Astrocyte of the spinal cord (primary cell): ENCODE results near the gene FOXK1.

ENCODE experiments used
- DNase-seq: peaks from one replicate; pipeline ENCODE4 v3.0.0; 2011; ENCODE audit warnings: low read depth, low spot score
- H3K4me3 ChIP-seq: 2 replicates; pipeline ENCODE4 v1.5.1; 2011; ENCODE audit warnings: low read depth, mild to moderate bottlenecking, low read length, moderate library complexity
- CTCF ChIP-seq: IDR thresholded peaks from 2 replicates; pipeline ENCODE4 v1.5.1; 2012; ENCODE audit warnings: low read depth, mild to moderate bottlenecking, low read length, inconsistent platforms
- in situ Hi-C: cut with HindIII; loops from 2 replicates; pipeline ENCODE4 v1.10.0; 2017; ENCODE audit warnings: low sequenced_read_pairs

FOXK1 gene

GRCh38 chr7:4787541-4787940, 105.4 kb downstream of the FOXK1 start:
- in situ Hi-C loops = no loop called here
- DNase-seq = no peak
- TF ChIP-seq CTCF = no peak
- no peak overlapping the region for H3K4me3 ChIP-seq

- no peak for DNase-seq
- no peak for TF ChIP-seq CTCF
- H3K4me3 ChIP-seq = no peak overlapping the region
- in situ Hi-C loops = no loop called here
These were observed 106.0 kb downstream of the FOXK1 start for GRCh38 chr7:4787947-4788626.

GRCh38 chr7:4788627-4789189, 106.6 kb downstream of the FOXK1 start:
- no peak for TF ChIP-seq CTCF
- H3K4me3 ChIP-seq = no peak overlapping the region
- no peak for DNase-seq
- in situ Hi-C loops = no loop called here

- H3K4me3 ChIP-seq = no peak overlapping the region
- no peak for DNase-seq
- in situ Hi-C loops = no loop called here
- TF ChIP-seq CTCF = no peak
These were observed 107.3 kb downstream of the FOXK1 start for GRCh38 chr7:4789194-4790077.

GRCh38 chr7:4790078-4790465, 108.0 kb downstream of the FOXK1 start:
- DNase-seq = no peak
- H3K4me3 ChIP-seq = no peak overlapping the region
- in situ Hi-C loops = no loop called here
- no peak for TF ChIP-seq CTCF

GRCh38 chr7:4790516-4790991, 108.5 kb downstream of the FOXK1 start:
- no peak for DNase-seq
- in situ Hi-C loops = no loop called here
- no peak overlapping the region for H3K4me3 ChIP-seq
- TF ChIP-seq CTCF = no peak
